DMS53 treated with DMSO at 0.1 percent for 48 hours (cell line): ENCODE measurements around the gene RPS6KA2.

ENCODE experiments used
- DNase-seq: peaks from one replicate; lab custom pipeline; 2025; ENCODE audit not compliant: unreplicated experiment; lab: John Stamatoyannopoulos, UW

Gene RPS6KA2

GRCh38 chr6:166470863-166471410, 156.1 kb downstream of the RPS6KA2 start:
- no peak for DNase-seq

GRCh38 chr6:166470029-166470862, 156.8 kb downstream of the RPS6KA2 start:
- DNase-seq: no peak

GRCh38 chr6:166469426-166469961, 157.6 kb downstream of the RPS6KA2 start:
- no peak for DNase-seq

- DNase-seq: no peak
Observed at GRCh38 chr6:166467436-166468000, 159.5 kb downstream of the RPS6KA2 start.

DNA sequence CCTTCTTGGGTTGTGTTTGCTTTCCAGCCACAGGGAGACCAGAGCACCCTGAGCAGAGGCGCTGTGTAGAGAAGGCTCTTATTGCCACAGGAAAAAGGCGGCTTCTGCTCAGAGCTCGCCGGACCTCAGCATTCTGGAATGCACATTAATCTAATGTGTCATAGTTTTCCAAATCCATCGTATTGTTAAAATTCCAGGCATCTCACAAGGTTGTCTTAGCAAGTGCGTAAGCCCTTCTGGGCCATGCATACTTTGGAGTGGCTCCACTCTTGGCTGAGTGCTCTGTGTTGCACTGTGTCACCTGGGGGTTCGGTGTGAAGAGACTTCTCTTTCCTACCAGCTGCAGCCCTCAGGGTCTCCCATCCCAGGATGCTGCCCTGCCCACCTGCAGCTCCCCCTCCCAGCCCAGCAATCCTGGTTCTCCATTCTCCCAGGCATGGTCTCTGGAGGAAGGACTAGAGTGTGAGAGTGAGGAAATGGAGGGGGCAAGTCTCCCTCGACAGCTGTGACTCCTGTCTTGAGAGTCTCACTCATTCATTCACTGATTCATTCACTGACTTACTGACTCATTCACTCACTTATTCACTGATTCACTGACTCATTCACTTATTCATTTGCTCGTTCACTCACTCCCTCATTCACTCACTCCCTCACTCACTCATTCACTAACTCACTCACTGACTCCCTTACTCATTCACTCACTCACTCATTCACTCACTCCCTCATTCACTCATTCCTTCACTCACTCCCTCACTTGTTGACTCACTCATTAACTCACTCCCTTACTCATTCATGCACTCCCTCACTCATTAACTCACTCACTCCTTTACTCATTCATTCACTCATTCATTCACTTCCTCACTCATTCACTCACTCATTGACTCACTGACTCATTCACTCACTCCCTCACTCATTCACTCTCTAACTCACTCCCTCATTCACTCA, 160.6 kb downstream of the RPS6KA2 start:
- DNase-seq: no peak

DNA sequence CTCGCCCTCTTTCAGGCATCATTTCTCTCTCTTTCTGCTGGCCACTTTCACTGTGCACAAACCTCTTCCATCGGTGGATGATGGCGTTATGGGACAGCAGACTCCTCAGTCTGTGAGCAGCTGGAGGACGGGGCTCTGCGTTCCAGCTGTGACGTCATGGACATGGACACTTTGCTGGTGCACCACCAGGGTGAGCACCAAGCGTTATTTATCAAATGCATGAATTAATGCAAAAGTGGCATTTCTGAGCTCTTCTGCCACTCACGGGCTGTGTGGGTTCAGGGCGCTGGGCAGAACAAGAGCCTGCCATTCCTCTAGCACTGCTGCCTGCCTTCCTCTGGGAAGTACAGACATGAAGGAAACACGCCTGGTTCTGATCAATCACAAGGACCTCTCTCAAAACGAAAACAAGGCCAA, 161.4 kb downstream of the RPS6KA2 start:
- DNase-seq: no peak

DNA sequence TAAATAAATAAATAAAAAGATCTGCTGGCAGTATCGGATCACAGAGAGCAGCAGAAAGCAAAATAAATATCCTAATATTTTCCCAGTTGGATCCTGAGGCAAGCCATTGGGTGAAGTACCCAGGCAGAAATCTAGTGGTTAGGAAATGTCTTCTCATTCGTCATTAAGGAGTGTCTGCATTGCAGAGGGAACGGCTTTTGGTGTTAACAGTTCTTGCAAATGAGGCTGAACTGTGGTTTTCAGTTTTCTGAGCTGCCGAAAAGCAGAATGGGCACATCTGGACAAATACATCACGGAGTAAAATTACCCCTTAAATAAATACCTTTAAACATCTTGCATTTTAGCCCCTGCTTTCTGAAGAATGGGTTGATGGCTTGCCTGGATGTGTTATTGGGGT, 162.1 kb downstream of the RPS6KA2 start:
- no peak for DNase-seq

GRCh38 chr6:166464068-166465002, 162.7 kb downstream of the RPS6KA2 start:
- DNase-seq: no peak

GRCh38 chr6:166463359-166464067, 163.5 kb downstream of the RPS6KA2 start:
- DNase-seq: no peak

DNA sequence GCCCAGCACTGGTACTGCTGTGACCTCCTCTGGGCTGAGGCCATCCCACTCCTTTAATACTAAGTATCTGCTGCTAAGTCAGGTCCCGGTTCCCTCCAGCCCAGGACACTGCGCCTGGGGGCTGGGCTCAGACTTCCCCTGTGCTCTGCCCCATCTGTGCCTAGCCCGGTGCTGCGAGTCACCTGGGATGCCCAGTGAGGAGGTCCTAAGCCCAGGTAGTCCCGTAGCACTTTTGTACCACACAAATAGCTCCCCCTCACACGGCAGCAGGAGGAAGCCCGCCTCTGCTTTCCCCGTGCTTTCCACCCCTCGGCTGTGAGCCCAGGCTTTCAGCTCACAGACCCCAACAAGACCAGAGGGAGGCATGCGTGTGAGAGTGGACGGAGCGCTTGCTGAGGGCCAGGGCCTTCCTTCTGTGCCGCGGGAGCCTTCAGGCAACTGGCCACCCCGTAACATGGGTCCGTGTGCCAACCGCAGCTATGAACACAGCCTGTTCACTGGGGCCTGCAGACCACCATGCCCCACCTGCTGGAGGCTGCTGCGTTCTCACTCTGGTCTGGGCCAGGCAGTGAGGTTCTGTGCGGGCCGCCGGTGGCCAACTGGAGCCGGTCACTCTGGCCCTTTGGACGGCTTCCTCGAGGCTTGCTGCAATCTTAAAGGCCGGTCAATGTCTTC, 164.5 kb downstream of the RPS6KA2 start:
- DNase-seq: no peak

GRCh38 chr6:166461821-166462460, 165.1 kb downstream of the RPS6KA2 start:
- no peak for DNase-seq

- DNase-seq: no peak
Observed at GRCh38 chr6:166460473-166461437, 166.3 kb downstream of the RPS6KA2 start.

DNA sequence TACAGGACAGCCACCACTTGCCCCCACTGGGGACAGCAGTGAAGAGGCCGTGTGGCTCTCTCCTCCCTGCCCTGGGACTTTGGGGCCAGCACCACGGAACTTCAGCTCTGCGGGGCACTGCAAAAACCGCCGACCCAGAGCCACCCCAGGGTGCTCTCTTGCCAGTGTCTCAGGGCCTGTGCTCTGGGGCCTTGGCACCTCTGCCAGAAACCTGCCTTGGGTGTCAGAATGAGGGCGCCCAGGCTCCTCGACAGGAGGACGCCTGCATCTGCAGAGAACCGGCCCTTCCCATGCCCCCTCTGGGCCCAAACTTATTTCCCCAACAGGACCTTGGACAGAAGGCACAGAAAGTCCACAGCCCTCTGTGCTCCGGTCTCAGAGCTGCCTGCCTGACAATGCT, 167.1 kb downstream of the RPS6KA2 start:
- DNase-seq: no peak

- DNase-seq: no peak
Observed at GRCh38 chr6:166459272-166459671, 167.8 kb downstream of the RPS6KA2 start.

- no peak for DNase-seq
Observed at GRCh38 chr6:166456395-166457156, 170.5 kb downstream of the RPS6KA2 start.
